ENCODE data around the gene ATP2C2.

The ATP2C2 gene

GRCh38 chr16:84482001-84482891 lies 113.9 kb downstream of the ATP2C2 start:
- H3K36me3 Mint-ChIP-seq (ENCODE audit: insufficient read depth) = peaks cover 15% of the 10 kb centered on the region
- ATAC-seq (replicated peaks) (no peak), DNase-seq (no peak)
- H3K27me3 Mint-ChIP-seq = no peaks in the 10 kb centered on the region
- no peaks in the 10 kb centered on the region for H3K4me1 Mint-ChIP-seq (ENCODE audit: low read depth in 2 of 2)
- H3K9me3 Mint-ChIP-seq = no peaks in the 10 kb centered on the region
- no peak overlapping the region for H3K4me3 Mint-ChIP-seq
- no peak overlapping the region for H3K27ac Mint-ChIP-seq

DNA sequence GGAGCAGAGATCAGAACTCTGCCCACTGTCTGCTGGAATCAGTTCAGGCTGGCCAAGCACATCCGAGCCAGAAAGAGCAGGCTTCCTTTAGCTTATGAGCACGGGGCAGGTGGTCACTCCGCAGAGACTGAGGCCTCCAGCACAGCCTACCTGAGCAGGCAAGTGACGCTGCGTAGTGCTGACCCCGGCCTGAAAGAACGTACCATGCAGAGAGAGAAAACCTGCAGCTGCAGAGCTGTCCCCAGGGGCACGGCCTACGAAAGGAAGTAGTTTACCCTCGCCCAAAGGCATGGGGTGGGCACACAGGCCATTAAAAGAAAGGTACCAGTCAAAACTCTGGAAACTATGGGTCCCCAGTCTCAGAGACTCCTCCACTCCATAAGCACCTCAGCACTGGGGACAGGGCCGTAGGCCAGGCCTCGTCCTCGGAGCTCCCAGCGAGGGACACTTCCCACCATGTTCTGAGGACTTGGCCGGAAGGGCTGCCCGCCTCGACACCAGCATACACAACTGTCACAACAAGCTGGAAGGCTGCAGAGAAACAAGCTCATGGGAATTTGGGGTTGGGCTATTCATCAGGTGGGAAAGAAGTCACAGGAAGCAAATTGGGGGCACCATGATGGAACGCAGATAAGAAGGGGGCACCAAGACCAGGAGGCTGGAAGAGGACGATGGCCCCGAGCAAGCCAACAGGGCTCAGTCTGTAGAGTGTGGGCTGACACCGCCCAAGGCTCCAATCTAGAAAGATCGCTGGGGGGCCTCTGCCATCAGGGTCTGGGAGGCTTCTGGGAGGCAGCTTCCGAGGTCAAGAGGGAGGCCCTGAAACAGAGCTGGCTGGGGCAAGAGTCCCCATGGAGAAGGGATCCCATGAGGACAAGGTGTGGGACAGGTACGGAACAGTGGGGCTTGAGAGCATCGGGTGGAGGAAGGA lies 114.9 kb downstream of the ATP2C2 start:
- Mint-ChIP-seq H3K27ac (no peak overlapping the region), H3K27me3 (no peaks in the 10 kb centered on the region), H3K4me3 (no peak overlapping the region), H3K36me3 (ENCODE audit: insufficient read depth) (peaks cover 23% of the 10 kb centered on the region), H3K4me1 (ENCODE audit: low read depth in 2 of 2) (no peaks in the 10 kb centered on the region), H3K9me3 (no peaks in the 10 kb centered on the region)
- ATAC-seq (replicated peaks) (no peak), DNase-seq (no peak)

DNA sequence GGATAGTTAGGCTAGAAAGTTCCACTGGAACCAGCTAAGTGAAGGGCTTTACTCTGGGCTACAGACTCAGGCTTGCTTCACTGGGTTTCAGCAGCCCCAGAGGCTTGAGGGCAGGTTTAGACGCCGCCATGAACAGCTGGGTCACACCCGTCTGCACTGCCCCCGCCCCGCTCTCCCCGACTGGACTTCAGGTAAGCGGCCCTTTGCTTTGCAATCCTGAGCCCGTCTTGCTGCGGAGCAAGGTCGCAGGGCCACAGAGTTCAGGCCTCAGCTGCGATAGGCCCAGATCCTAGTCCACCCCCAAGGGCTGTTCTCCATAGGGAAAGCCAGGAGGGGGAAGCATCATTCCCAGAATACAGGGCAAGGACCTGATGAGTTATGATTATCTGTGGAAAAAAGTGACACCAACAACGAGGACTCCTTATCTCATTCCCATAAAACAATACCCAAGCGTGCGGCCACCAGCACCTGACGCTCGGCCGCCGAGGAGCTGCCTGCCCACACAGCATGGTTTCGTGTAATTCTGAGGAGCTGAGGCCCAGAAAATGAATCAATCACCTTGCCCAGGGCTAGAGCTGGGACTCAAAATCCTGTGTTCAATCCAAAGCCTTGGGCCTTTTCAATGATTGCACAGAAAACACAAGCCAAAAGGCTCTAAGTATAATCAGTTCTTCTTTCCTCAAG lies 115.7 kb downstream of the ATP2C2 start:
- DNase-seq (no peak), ATAC-seq (replicated peaks) (no peak)
- H3K27ac Mint-ChIP-seq = no peak overlapping the region
- peaks cover 26% of the 10 kb centered on the region for H3K36me3 Mint-ChIP-seq (ENCODE audit: insufficient read depth)
- H3K27me3 Mint-ChIP-seq = no peaks in the 10 kb centered on the region
- no peak overlapping the region for H3K4me3 Mint-ChIP-seq
- no peaks in the 10 kb centered on the region for H3K9me3 Mint-ChIP-seq
- no peaks in the 10 kb centered on the region for H3K4me1 Mint-ChIP-seq (ENCODE audit: low read depth in 2 of 2)

DNA sequence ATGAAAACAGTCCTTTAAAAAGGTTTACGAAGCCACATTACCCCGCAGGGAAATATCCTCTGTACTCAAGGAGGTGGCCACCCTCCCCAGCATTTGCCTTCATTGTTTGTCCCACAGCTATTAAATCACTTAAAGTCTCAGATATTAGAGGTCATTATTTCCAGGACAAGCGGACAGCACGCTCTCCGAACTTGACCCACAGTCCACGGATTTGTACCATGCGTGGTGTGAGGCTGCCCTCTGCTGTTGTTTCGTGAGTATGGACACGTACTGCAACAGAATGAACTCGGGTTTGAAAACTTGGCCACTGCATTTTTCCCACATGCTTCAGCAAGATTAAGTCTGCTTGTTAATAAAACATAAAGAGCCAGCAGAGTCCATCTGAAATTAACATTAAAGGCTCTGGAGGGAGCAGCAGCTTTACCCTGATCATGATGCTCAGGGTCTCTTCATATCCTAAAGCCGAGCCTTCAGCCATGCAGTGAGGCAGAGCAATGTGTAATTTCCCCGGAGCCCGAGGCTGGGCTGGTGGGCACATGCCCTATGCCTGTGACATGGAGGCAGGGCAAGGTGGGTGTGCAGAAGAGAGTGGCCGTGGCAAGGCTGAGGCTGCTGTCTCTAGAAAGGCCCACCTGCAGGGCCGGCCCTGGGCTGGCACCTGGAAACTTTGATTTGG lies 116.4 kb downstream of the ATP2C2 start:
- no peak for ATAC-seq (replicated peaks)
- DNase-seq = no peak
- H3K27ac Mint-ChIP-seq = peak overlapping the region in 1 of 2 donors; percentile 38
- peaks cover 0 to 2% of the 10 kb centered on the region in 2 donors for H3K4me1 Mint-ChIP-seq (ENCODE audit: low read depth in 2 of 2)
- H3K4me3 Mint-ChIP-seq = no peak overlapping the region
- peaks cover 20% of the 10 kb centered on the region for H3K36me3 Mint-ChIP-seq (ENCODE audit: insufficient read depth)
- H3K27me3 Mint-ChIP-seq = no peaks in the 10 kb centered on the region
- H3K9me3 Mint-ChIP-seq = no peaks in the 10 kb centered on the region

DNA sequence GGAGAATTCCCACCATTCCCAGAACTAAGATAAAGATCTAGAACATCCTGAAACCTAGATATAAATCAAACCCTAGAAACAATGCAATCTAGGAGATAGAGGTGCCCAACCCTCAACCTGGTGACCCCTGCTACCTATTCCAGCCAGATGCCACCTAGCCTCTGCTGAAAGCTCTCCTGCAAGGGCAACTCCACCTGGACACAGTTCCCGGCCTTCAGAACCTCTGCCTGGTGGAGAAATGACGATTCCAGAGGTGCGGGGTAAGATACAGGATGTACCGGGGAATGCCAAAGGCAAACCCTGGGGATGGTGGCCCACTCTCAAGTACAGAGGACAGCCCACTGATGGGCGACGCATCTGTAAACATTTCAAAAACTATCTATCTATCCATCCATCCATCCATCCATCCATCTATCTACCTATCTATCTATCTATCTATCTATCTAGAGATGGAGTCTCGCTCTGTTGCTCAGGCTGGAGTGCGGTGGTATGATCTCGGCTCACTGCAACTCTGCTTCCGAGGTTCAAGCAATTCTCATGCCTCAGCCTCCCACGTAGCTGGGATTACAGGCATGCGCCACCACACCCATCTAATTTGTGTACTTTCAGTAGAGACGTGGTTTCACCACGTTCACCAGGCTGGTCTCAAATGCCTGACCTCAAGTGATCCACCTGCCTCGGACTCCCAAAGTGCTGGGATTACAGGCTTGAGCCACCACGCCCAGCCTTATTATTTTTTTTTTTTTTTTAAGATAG lies 117.1 kb downstream of the ATP2C2 start:
- no peak for DNase-seq
- peaks cover 24% of the 10 kb centered on the region for H3K36me3 Mint-ChIP-seq (ENCODE audit: insufficient read depth)
- peaks cover 0 to 2% of the 10 kb centered on the region in 2 donors for H3K4me1 Mint-ChIP-seq (ENCODE audit: low read depth in 2 of 2)
- no peaks in the 10 kb centered on the region for H3K27me3 Mint-ChIP-seq
- H3K27ac Mint-ChIP-seq = peak overlapping the region in 1 of 2 donors; percentile 38
- no peaks in the 10 kb centered on the region for H3K9me3 Mint-ChIP-seq
- no peak for ATAC-seq (replicated peaks)
- no peak overlapping the region for H3K4me3 Mint-ChIP-seq

GRCh38 chr16:84486126-84486525 lies 117.8 kb downstream of the ATP2C2 start:
- DNase-seq (no peak), ATAC-seq (replicated peaks) (no peak)
- Mint-ChIP-seq H3K4me3 (no peak overlapping the region), H3K36me3 (ENCODE audit: insufficient read depth) (peaks cover 31% of the 10 kb centered on the region), H3K27ac (no peak overlapping the region), H3K27me3 (no peaks in the 10 kb centered on the region), H3K9me3 (no peaks in the 10 kb centered on the region), H3K4me1 (ENCODE audit: low read depth in 2 of 2) (peaks cover 0 to 2% of the 10 kb centered on the region in 2 donors)

GRCh38 chr16:84486551-84487235 lies 118.4 kb downstream of the ATP2C2 start:
- H3K4me3 Mint-ChIP-seq = no peak overlapping the region
- H3K36me3 Mint-ChIP-seq (ENCODE audit: insufficient read depth) = peaks cover 36% of the 10 kb centered on the region
- H3K27me3 Mint-ChIP-seq = no peaks in the 10 kb centered on the region

DNA sequence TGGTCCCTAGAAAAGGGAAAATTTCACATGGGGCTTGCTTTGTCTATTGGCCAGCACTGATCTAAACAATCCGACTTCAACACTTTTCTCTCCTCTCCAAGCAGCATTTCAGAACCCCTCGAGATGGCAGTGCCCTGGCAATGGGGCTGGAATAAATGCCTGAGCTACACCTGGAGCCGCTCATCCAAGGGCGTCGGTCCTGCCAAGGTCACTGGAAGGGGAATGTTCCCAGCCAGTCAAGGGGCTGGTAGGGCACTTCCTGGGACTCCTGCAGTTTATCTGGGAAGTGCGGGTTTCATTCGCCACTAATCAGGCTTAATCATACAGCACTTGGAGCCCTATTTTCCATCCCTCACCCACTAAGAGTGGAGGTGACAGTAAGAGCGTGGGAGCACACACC lies 119.0 kb downstream of the ATP2C2 start:
- DNase-seq = no peak
- H3K27ac Mint-ChIP-seq = no peak overlapping the region
- no peak for ATAC-seq (replicated peaks)
- H3K36me3 Mint-ChIP-seq (ENCODE audit: insufficient read depth) = peaks cover 39% of the 10 kb centered on the region
- H3K4me1 Mint-ChIP-seq (ENCODE audit: low read depth in 2 of 2) = peaks cover 0 to 2% of the 10 kb centered on the region in 2 donors
- no peaks in the 10 kb centered on the region for H3K9me3 Mint-ChIP-seq
- H3K4me3 Mint-ChIP-seq = no peak overlapping the region
- no peaks in the 10 kb centered on the region for H3K27me3 Mint-ChIP-seq

More at GRCh38 chr16:84486551-84487235, 118.4 kb downstream of the ATP2C2 start:
- Mint-ChIP-seq H3K27ac (no peak overlapping the region), H3K4me1 (ENCODE audit: low read depth in 2 of 2) (peaks cover 0 to 2% of the 10 kb centered on the region in 2 donors), H3K9me3 (no peaks in the 10 kb centered on the region)
- ATAC-seq (replicated peaks) (no peak), DNase-seq (no peak)

- Mint-ChIP-seq H3K4me1 (ENCODE audit: low read depth in 2 of 2) (peaks cover 0 to 2% of the 10 kb centered on the region in 2 donors), H3K36me3 (ENCODE audit: insufficient read depth) (peaks cover 49% of the 10 kb centered on the region), H3K4me3 (no peak overlapping the region), H3K27ac (no peak overlapping the region), H3K27me3 (no peaks in the 10 kb centered on the region), H3K9me3 (no peaks in the 10 kb centered on the region)
- ATAC-seq (replicated peaks) (no peak), DNase-seq (no peak)
Observed at GRCh38 chr16:84489131-84489530, 120.8 kb downstream of the ATP2C2 start.

DNA sequence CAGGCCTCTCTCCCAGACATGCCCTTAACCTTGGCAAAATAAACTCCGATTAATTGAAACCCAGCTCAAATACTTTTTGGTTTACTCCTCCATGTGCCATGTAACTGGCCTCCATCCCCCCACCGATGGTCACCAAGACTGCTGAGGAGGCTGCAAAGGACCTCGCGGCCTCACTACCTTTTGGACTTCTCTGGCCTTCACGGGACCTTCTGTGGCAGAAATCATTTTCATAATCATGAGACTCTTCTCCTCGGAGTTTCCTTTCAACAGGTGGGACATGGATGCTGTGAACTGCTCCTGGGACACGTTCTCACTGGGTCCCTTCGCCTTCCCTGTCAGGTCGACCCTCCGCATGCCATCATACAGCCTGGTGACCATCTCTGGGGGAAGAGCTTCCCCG lies 127.2 kb downstream of the ATP2C2 start:
- ATAC-seq (replicated peaks) (no peak), DNase-seq (no peak)
- Mint-ChIP-seq H3K27me3 (no peaks in the 10 kb centered on the region), H3K27ac (no peak overlapping the region), H3K9me3 (no peaks in the 10 kb centered on the region), H3K36me3 (ENCODE audit: insufficient read depth) (peaks cover 43% of the 10 kb centered on the region), H3K4me1 (ENCODE audit: low read depth in 2 of 2) (peaks cover 0 to 2% of the 10 kb centered on the region in 2 donors), H3K4me3 (no peak overlapping the region)

- peaks cover 30% of the 10 kb centered on the region for H3K36me3 Mint-ChIP-seq (ENCODE audit: insufficient read depth)
- H3K4me1 Mint-ChIP-seq (ENCODE audit: low read depth in 2 of 2) = peaks cover 0 to 2% of the 10 kb centered on the region in 2 donors
- DNase-seq (no peak), ATAC-seq (replicated peaks) (no peak)
- H3K4me3 Mint-ChIP-seq = no peak overlapping the region
- H3K27me3 Mint-ChIP-seq = no peaks in the 10 kb centered on the region
- H3K9me3 Mint-ChIP-seq = no peaks in the 10 kb centered on the region
- H3K27ac Mint-ChIP-seq = no peak overlapping the region
Observed at GRCh38 chr16:84496991-84497390, 128.7 kb downstream of the ATP2C2 start.

All from effector memory CD8-positive, alpha-beta T cell (primary cell).